GM19099 (cell line): ENCODE data around the gene MICALL2.

Experiments used
- POLR2A ChIP-seq: IDR thresholded peaks from 3 replicates; pipeline ENCODE4 v1.6.1; 2011; ENCODE audit warnings: low read depth; ENCODE audit not compliant: insufficient read length; ENCODE audit errors: extremely low read depth

Gene MICALL2

DNA sequence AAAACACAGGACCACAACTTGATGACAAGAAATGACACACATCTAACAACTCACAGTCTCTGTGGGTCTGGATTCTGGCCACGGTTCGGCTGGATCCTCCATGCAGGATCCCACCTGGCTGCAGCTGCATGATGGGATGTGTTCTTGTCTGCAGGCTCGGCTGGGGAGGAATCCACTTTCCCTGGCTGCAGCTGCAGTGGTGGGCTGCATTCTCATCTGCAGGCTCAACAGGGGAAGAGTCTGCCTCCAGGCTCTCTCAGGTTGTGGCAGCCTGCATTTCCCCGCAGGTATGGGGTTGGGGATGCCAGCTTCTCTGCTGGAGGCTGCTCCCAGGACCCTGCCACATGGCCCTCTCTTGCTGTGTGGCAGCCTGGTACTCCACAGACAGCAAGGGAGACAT is 64.9 kb downstream of the MICALL2 start:
- TF ChIP-seq POLR2A = no peak

DNA sequence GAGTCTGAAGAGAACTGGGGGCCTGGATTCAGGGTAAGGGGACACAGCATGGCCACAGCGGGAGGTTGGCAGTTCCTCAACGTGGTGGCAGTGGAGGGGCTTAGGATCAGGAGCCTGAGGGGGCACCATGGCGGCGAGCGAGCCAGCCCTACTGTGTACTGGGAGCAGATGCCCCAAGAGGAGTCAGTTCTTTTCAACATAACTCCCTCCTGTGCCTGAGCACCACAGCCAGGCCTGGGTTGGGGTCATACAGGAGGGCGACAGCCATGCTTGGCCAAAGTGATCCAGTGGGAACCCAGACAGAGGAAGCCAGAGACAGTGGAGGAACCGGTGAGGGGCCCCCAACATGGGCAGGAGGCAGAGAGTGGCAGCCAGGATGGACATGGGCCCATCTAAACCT is 65.8 kb downstream of the MICALL2 start:
- TF ChIP-seq POLR2A = no peak

- TF ChIP-seq POLR2A = no peak
Observed at GRCh38 chr7:1392556-1392955, 66.7 kb downstream of the MICALL2 start.

DNA sequence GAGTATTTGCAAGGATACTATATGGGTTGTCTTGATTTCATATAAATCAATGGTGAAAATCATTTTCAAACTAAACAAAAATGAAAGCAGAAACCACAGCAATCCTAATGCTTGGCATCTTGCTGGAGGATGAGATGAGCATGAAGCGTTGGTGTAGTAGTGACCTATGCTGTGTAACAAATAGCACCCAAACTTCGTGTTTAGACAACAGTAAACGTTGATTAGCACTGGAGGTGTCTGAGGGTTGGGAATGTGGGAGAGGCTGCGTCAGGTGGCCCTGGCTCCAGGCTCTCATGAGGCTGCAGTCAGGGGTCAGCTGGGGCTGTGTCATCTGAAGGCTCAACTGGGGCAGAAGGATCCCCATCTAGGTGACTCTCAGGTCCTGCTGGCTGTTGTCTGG is 67.8 kb downstream of the MICALL2 start:
- no peak for TF ChIP-seq POLR2A

GRCh38 chr7:1388703-1389335 is 70.5 kb downstream of the MICALL2 start:
- no peak for TF ChIP-seq POLR2A

- no peak for TF ChIP-seq POLR2A
Observed at GRCh38 chr7:1388021-1388702, 71.1 kb downstream of the MICALL2 start.

- TF ChIP-seq POLR2A = no peak
Observed at GRCh38 chr7:1387261-1387660, 72.0 kb downstream of the MICALL2 start.

- TF ChIP-seq POLR2A = no peak
Observed at GRCh38 chr7:1386623-1387220, 72.5 kb downstream of the MICALL2 start.

DNA sequence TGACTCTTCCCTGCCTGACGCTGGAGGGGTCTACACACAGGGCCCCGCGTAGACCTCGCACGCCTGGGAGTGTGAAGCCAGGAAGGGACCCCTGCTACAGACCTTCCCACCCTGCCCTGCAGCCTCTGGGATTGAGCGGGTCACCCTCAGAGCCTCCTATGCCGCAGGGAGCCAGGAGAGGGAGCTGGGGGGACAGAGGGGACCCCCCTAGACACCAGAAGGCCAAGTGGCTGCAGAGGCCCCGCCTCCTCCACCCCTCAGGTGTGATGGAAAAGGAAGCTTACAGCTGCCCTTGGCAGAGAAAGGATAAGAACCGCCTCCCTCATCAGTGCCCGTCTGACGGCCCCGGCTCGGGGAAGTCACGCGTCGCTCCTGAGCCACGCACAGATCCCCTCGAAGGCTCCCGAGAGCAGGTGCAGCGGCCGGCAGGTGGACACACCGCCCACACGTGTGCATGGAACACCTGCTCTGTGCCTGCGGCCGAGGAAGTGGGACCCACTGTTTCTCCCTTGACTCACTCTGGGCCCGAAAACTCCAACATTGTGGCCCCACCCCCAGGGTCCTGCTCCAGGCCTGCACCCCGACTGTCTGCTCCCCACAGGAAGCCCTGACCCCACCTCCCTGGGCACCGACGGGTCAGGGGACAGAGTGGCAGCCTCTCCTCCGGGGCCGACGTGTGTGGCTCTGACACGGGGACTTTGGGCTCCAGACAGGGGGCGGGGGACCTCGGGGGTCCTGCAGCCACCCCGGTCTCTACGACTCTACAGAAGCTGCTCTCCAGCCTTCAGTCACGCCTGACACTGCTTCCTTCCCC is 73.3 kb downstream of the MICALL2 start:
- TF ChIP-seq POLR2A = no peak

GRCh38 chr7:1385086-1385808 is 74.0 kb downstream of the MICALL2 start:
- TF ChIP-seq POLR2A = no peak
